ENCODE measurements around the gene FADS1.

Gene FADS1

DNA sequence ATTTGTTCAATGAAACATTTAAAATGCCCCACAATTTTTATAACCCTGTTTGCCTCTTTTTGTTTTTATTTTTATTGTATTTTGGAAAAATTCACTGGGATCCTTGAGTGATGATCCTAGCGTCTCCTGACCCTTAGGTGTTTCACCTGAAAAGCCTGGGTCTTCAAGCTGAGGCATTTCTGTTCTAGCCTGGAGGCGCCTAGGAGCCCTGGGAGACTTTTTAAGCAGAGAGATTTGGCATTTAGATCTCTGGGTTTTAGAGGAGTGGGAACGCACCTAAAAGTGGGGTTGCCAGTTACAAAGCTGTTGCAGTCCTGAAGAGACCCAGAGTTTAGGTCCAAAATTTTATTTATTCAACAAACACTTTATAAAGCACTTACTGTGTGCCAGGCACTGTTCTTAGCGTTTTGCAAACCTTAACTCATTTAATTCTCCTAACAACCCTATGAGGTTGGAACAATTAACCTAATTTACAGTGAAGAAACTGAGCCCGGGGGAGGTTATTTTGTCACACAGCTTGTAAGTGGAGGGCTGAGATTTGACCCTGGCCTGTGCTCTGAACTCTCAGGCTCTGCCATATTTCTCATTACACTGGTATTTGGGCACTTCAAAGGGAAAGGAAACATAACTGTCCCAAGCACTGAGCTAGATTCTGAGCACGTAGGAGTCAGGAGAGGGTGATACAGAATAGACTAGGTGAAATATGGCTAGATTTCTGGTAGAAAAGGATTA lies 834 bp upstream of the FADS1 start:
- DNase-seq: no peak

DNA sequence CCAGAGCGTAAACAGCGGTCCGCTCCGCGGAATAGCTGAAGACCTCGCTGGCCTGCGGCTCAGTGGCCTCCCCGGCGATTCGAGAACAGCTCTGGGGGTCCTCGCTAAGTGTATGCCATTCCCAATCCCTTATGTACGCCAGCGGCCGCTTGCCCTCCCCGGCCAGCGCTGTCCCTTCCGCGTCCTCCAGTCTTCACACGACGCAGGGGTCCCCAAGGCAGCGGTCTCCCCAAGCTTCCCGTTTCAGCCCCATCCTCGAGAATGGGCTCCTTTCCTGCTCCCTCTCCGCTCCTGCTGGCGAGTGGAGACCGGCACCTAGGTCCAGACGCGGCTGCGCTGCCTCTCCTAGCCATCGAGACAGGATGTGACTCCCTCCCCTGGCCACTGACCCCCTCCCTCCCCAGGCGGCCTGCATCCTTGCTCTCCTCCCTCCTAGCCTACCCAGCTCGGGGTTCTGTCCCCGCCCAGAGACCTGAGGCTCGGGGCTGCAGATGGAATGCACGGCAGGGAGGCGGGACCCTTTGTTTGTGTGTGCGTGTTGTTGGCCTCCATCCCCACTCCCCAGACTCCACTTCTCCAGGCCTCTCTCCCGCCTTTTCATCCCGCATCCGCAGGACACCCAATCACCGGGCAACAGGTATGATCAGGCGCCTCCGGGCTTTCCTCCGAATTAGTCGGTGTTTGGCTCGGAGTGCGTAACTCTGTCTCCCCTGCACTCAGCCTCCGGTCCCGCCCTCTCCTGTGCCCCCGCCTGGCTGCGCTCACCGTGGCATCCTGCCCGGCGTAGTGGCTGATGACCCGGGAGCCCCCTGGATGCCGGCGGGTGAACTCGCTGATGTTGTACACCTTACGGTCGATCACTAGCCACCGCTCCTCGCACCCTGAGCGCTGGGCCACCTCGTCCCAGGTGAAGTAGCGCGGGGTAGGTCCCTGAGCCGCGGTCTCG lies 740 bp downstream of the FADS1 start:
- DNase-seq: peak; percentile 39

DNA sequence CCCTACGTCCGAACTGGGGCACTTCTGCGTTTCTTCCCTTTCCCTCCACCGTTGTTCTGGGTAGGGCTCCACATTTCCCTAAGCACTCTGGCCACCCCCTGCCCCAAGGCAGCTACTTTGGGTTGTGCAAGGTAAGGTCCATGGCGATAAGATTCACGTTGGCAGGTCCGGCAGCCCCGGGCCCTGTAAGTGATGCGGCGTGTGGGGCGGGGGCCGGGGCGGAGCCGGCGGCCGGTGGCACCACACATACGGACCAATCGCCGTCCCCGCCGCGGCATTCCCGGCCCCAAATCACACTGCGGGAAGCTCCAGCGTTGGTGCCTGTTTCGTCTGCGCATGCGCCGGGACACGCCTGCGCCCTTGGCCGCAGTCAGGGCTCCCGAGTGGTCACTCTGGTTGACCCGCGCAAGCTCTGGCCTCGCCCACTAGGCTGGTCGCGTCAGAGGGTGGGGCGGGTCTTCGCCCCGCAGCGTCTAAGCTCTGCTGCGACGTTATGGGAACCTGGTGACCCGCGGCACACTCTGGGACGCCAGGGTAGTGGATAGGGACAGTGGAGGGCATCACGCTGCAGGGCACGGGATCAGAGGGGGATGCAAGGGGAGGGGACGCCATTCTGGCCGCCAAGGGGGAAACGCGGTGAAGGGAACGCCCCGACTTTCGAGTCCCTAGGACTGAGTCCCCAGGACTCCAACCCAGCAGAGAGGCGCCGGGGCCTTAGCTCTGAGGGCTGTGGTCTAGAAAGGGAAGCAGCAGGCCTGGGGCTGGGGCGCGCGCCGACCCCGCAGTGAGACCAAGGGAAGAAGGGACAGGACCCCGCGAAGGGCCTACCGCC lies 1.6 kb downstream of the FADS1 start:
- DNase-seq: peak; percentile 98

DNA sequence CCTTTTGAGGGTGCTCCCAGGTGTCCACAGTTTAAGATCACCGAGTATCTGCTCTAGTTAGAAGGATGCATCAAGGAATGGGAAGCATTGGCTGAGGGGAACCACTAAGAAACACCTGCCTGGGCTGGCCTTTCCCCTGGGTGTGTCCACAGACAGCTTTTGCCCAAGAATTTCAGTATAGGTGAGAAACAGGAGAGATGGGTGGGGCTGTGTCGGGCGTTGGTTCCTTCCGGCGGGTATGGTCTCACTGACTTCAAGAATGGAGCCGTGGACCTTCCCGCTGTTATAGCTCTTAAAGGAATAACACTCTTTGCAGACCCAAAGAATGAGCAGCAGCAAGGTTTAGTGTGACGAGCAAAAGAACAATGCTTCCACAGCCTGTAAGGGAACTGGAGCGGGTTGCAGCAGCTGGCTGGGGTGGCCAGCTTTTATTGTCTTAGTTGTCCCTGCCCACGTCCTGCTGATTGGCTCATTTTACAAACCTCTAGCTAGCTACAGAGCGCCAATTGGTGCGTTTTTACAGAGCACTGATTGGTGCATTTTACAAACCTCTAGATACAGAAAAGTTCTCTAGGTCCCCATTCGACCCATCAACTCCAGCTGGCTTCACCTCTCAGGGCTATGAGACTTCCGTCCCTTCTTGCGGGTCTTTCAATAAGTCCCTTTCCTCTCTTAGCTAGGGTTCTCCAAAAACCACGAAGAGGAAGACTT lies 2.4 kb downstream of the FADS1 start:
- DNase-seq: peak; percentile 30

DNA sequence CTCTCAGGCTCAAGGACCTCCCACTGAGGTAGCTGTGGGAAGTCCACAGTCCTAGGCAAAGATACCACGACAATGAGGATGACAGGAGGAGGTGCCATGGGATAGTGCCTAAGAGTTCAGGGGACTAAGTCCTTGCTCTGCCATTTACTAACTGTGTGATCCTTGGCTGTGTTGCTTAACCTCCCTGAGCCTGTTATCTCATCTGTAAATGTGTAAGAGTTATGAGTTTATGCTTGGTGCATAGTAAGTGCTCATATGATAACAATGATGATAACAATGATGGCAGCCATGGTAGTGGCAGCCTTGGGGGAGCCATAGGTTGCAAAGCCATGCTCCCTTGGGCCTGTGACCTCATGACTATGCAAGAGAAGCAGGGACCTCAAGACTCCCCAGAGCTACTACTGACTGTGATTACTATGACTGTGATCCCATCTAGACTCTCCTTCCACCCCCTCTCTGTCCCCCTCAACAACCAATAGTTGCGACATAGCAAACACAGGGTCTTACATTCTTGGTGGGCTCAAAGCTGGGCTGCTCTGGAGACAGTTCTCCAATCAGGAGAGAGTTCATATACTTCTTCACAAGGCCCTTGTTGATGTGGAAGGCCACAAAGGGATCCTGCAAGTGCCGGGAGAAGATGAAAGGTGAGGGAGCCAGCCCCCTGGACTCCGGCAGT lies 3.9 kb downstream of the FADS1 start:
- no peak for DNase-seq

DNA sequence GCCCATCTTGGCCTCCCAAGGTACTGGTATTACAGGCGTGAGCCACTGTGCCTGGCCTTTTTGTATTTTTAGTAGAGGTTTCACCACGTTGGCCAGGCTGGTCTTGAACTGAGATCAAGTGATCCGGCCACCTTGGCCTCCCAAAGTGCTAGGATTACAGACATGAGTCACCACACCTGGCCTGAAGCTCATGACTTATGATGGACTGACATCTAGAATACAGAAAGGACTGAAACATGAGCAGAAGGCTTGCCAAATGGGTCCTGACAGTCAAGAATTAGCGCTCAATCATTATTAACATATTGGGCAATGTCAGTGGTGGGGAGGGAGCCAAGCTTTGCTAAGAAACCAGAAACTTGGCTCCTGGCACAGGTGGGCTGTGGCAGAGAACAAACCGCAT lies 5.0 kb downstream of the FADS1 start:
- DNase-seq: no peak

DNA sequence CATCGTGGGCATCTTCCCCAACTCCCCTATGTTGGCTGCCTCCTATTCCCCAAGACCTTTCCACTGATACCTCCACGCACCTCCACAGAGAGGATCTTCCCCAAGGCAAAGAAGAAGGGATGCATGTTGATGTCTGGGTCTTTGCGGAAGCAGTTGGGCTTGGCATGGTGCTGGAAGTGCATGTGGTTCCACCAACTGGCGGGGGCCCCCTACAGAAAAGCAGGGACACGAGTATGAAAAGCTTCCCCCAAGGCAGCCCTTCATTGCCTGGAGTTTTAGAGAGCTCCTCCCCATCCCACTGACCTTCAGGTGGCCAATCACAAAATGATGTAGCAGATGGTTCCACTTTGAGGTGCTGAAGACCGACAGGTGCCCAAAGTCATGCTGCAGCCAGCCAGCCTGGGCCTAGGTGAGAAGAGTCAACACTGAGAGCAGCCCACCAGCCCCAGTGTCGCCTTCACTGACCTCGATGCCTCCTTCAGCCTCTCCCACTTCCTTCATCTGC lies 6.1 kb downstream of the FADS1 start:
- DNase-seq: no peak

DNA sequence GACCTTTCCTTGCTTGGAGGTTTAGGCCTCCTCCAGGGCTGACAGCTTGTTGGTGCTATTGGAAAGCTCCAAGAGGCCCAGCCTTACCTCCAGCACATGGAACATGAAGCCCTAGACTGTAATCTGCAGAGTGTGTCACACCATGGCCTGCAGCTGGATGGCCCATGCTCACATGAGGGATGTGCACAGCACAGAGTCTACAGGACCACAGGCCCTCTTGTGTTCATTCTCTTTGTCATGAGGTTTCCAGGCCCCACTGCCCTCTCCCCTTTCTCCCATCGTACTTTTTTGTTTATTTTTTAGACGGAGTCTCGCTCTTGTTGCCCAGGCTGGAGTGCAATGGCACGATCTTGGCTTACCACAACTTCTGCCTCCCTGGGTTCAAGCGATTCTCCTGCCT lies 10.0 kb downstream of the FADS1 start:
- DNase-seq: no peak

DNA sequence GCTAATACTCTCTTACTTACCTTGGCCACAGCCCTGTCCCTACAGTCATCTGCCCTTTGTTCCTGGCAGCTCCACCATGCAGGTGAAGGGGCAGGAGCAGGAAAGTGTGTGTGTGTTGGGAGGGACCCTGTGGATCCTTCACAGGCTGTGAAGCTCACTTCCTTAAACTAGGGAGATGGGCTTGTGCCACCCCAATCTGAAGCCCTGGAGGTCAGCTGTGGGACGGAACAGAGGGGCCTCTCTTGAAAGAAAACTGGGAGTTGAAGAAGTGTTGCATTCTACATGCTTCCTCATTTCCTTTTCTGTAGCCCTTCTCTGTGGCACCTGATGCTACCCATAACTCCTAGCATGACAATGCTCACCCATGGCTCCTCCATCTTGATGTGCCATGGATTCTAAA lies 11.7 kb downstream of the FADS1 start:
- no peak for DNase-seq

DNA sequence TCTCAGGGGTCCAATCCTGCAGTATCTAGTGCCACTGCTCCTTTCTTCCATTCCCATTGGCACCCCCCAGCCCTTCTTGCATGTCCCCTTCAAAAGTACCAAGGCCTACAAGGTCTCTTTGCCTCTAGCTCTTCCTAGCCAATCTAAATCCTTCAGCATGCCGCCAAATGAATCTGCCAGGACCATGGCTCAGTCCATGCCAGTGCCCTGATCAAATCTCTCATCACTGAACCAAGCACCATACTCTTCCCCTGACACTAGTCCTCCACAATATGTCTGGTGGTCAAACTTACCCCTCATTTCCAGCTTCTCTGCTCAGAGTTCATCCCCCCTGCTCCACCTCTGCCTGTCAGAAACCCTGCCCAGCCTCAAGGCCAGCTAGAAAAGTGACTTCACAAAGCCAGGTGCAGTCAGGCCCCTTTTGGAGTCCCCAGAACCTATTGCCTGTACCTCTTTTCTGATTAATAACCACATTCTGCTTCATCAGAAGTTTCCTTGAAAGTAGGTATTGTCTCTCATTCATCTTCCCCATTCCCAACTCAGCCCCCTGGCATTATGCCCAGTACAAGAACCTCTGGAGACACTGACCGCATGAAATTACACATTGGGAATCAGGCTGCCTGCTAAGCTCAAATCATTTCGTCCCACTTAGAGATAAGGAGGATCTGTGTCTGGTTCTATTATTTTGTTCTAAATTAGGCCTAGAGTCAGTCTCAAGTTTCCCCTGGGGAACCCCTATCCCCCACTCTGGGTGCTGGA lies 12.7 kb downstream of the FADS1 start:
- DNase-seq: no peak

DNA sequence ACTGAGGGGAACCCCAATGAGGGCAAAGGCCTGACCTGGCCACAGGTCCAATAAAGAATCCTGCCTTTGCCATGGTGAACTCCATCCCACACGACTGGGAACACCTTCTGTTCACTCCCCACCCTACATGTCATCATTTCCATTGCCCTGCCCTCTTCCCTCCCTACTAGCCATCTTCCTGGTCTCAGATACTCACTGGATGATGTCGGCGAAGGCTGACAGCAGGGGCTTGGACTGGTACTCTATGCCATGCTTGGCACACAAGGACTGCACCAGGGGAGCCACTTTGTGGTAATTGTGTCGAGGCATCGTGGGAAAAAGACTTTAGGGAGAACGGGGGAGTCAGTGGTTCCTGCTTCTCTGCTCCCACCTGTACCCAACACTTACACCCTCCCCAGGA lies 14.2 kb downstream of the FADS1 start:
- no peak for DNase-seq

DNA sequence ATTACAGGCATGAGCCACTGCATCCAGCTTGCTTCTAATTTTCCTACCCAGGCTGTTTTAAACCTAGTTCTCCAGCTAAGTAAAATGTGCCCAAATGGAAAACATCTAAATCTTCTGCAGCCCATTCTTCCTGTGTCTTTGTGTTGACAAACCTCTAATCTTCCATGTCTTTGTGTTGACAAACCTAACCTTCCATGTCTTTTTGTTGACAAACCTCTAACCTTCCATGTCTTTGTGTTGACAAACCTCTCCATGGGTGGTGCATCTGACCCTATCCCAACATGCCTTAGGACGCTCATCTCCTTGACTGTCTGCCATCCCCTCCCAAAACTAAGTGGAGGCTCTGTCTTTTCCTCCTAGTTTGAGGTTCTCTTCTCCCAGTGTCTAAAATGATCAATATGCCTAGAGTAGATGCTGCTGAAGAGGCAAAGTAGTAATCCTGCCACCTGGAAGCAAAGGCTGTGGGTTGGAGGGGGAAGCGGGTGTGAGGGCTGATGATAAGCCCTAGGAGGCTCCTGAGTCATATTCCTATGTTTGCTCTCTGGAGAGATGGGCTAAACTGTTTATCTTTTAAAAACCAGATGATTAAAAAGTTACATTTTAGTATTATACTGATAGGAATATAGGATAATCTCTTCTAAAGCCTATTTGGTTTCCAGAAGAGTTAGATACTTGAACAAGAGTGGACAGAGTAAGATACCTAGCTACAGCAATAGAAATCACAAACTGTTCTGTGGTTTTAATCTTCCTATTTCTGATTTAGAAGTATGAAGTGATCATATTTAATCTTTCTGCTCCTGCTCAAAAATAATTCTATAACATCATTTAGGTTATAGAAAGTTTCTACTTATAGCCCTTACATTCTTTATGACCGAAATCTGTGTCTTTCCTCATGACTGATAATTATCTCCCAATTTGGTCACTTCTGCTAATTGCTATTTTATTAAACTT lies 16.2 kb downstream of the FADS1 start:
- DNase-seq: no peak

DNA sequence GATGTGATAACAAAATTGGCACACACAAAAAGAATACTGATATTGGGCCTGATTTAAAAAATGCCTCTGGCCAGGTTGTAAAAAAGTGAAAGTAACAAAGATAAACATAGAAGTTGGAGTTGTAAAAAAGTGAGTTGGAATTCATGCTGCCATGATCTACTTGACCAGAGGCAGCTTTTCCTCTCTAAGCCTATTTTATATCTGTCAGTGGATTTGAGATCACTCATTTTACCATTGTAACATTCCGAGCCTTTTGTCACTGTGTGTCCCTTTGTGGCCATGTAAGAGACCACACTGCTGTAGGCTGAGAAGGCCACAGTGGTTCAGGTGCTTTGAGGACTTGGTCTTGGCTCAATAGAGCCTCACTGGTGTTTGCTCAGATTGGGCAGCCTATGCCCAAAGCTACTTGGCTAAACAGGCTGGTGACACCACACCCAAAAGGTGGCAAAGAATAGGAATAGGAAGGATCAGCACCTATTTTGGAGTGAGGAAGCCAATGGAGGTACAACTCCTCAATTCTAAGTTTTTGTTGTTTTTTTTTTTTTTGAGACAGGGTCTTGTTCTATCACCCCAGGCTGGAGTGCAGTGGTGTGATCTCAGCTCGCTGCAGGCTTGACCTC lies 17.0 kb downstream of the FADS1 start:
- no peak for DNase-seq

DNA sequence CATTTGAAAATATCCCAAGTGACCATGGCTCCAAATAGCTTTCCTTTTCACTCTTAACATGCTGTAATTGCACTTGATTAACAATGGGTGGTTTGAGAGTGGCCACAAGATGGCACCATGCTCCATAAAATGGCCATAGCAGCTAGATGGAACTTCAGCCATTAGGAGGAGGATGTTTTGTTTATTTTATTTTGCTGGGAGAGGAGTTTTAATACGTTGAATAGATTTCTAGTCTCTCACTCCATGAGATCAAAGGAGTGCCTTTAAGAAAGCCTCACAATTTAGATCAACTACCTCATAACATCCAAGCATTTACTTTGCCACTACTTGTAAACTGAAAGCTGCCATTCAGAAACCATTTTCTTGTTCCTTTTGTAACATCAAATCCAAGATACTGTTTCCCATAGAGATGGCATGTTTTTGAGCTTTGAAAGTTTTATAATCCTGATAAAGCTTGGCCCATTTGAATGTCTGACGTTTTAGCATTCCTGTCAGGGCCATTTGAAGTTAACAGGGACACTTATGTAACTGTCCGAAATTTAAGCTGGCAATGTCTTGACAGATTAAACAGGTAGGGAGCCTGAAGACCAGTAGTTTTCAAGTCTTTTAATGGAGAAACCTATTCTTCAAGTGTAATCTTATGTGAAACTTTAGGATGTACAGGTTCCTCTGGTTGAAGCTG lies 19.4 kb downstream of the FADS1 start:
- DNase-seq: peak; percentile 86

DNA sequence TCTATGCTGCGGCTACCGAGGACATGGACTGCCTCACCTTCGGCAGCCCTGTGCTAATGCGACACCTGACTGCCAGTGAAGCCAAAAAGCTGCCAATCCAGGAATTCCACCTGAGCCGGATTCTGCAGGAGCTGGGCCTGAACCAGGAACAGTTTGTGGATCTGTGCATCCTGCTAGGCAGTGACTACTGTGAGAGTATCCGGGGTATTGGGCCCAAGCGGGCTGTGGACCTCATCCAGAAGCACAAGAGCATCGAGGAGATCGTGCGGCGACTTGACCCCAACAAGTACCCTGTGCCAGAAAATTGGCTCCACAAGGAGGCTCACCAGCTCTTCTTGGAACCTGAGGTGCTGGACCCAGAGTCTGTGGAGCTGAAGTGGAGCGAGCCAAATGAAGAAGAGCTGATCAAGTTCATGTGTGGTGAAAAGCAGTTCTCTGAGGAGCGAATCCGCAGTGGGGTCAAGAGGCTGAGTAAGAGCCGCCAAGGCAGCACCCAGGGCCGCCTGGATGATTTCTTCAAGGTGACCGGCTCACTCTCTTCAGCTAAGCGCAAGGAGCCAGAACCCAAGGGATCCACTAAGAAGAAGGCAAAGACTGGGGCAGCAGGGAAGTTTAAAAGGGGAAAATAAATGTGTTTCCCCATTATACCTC lies 20.8 kb downstream of the FADS1 start:
- no peak for DNase-seq

DNA sequence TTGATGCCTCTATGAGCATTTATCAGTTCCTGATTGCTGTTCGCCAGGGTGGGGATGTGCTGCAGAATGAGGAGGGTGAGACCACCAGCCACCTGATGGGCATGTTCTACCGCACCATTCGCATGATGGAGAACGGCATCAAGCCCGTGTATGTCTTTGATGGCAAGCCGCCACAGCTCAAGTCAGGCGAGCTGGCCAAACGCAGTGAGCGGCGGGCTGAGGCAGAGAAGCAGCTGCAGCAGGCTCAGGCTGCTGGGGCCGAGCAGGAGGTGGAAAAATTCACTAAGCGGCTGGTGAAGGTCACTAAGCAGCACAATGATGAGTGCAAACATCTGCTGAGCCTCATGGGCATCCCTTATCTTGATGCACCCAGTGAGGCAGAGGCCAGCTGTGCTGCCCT lies 21.3 kb downstream of the FADS1 start:
- DNase-seq: no peak

DNA sequence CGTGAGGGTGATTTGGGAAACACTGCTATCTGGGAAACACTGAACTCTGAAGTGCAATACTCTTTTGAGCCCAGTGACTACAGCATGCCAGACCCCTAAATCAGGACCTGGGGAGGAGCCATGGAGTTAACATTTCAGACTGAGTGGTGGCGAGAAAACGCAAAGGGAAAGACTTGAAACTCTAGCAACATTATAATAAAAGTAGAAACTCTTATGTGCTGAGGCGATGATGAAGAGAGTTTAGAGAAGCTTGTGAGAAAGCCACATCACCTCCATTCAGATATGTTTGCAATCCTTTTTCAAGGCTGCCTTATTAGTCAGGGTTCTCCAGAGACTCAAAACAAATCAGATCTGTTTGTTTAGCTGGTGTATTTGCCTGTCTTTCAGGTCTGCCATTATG lies 22.2 kb downstream of the FADS1 start:
- no peak for DNase-seq

DNA sequence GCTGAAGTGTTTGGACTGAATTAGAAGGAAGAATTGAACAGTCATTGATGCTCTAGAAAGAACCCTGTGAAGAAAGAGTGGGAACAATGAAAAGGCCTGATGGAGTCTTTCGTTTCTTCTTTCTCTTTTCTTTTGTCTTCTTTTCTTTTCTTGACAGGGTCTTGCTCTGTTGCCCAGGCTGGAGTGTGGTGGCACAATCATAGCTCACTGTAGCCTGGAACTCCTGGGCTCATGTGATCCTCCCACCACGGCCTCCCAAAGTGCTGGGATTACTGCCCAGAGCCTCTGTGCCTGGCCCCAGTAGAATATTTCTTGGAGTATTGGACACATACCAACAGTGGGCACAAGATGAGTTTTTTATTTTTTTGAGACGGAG lies 23.0 kb downstream of the FADS1 start:
- no peak for DNase-seq
